Gastroesophageal sphincter (tissue), 4 donors: Measurements from ENCODE around the gene TNS1. TPM values are rescaled to one million over a fixed set of nuclear protein-coding genes. Genes with fewer than 3 reads are reported as not detected.

ENCODE experiments used
- ATAC-seq: fragments of 150-250 bp; one replicate; pipeline ENCODE4 v1.9.1; 2016; ENCODE audit warnings: mild to moderate bottlenecking, moderate library complexity
- H3K27ac ChIP-seq, 4 donors: fragments of 200-600 bp; sonication (generic) in 3 of 4; 1 replicate in 3 of 4; 2 replicates in 1 of 4; pipeline ENCODE4 v1.5.1; 2016 to 2019
- H3K27me3 ChIP-seq: fragments of 200-600 bp; sonication (generic); one replicate; pipeline ENCODE4 v1.5.1; 2019
- H3K36me3 ChIP-seq, 2 donors: fragments of 200-600 bp; sonication (generic); one replicate each; pipeline ENCODE4 v1.5.1; 2019; ENCODE audit warnings: control low read depth in 1 of 2
- H3K4me1 ChIP-seq, 3 donors: fragments of 200-600 bp; sonication (generic); 1 replicate in 2 of 3; 2 replicates in 1 of 3; pipeline ENCODE4 v1.5.1; 2016 to 2019; ENCODE audit warnings: control low read depth in 2 of 3
- H3K4me3 ChIP-seq, 2 donors: fragments of 200-600 bp; sonication (generic); one replicate each; pipeline ENCODE4 v1.5.1; 2019; ENCODE audit warnings: mild to moderate bottlenecking in 1 of 2, moderate library complexity in 1 of 2
- H3K9me3 ChIP-seq, 3 donors: fragments of 200-600 bp; sonication (generic); one replicate each; pipeline ENCODE4 v1.5.1; 2017 to 2019; ENCODE audit warnings: control low read depth in 2 of 3
- EP300 ChIP-seq: sonication (generic); formaldehyde crosslinking; IDR thresholded peaks from one replicate; pipeline ENCODE4 v1.6.1; 2017; ENCODE audit warnings: antibody characterized with exemption, mild to moderate bottlenecking
- POLR2A ChIP-seq, 2 donors: fragments of 450-650 bp; IDR thresholded peaks; one replicate each; pipeline ENCODE4 v1.6.1; 2017; ENCODE audit warnings: antibody characterized with exemption in 2 of 2, mild to moderate bottlenecking in 2 of 2, moderate library complexity in 1 of 2
- POLR2AphosphoS5 ChIP-seq: sonication (generic); formaldehyde crosslinking; IDR thresholded peaks from one replicate; pipeline ENCODE4 v1.6.1; 2017; ENCODE audit warnings: antibody characterized with exemption
- WGBS, 2 donors: methylation state at CpG; one replicate each; pipeline ENCODE4 v1.1.5; 2018; ENCODE audit warnings: low coverage in 1 of 2; 5-methylcytosine and 5-hydroxymethylcytosine counted together
- total RNA-seq, 4 donors: library from RNA; depleted of rRNA; stranded (reverse); fragments of >200 nt; gene quantifications; one replicate each; pipeline ENCODE4 v1.1.0, GENCODE V29; 2016
- TF ChIP-seq, protein P1 (sequence below), 4 experiments: fragments of 200-600 bp in 2 of 4; fragments of 450-650 bp in 2 of 4; sonication (generic) in 1 of 4; IDR thresholded peaks; one replicate each; pipeline ENCODE4 v1.5.1; 2017 to 2019; ENCODE audit warnings: antibody characterized with exemption in 4 of 4, mild to moderate bottlenecking in 2 of 4, moderate library complexity in 2 of 4

Gene TNS1
- total RNA-seq, 4 donors from 2014 or later, result 825 to 2,193 (median 1,462) TPM

DNA sequence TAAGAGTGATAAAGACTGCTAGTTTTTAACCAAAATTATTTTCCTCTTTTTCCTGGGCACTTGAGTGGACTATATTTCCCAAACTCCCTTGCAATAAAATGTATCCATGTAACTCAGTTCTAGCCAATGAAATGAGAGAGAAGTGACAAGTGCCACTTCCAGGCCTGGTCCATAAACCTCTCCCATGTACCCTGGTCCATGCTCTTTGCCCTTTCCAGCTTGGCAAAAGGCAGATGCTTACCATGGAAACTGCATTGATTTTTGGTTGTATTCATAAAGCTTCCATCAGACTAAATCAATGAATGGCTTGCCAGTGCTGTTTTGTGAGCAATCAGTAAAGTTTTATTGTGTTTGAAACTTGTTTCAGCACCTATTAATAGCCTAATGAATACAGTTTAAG is 229.3 kb downstream of the TNS1 start:
- H3K36me3 ChIP-seq, result peaks cover 10 to 31% of the 10 kb centered on the region in 2 donors
- TF ChIP-seq EP300 (no peak), POLR2AphosphoS5 (no peak), POLR2A (IDR thresholded peaks at IDR 0.05) (no peak)
- TF ChIP-seq, protein P1, sequence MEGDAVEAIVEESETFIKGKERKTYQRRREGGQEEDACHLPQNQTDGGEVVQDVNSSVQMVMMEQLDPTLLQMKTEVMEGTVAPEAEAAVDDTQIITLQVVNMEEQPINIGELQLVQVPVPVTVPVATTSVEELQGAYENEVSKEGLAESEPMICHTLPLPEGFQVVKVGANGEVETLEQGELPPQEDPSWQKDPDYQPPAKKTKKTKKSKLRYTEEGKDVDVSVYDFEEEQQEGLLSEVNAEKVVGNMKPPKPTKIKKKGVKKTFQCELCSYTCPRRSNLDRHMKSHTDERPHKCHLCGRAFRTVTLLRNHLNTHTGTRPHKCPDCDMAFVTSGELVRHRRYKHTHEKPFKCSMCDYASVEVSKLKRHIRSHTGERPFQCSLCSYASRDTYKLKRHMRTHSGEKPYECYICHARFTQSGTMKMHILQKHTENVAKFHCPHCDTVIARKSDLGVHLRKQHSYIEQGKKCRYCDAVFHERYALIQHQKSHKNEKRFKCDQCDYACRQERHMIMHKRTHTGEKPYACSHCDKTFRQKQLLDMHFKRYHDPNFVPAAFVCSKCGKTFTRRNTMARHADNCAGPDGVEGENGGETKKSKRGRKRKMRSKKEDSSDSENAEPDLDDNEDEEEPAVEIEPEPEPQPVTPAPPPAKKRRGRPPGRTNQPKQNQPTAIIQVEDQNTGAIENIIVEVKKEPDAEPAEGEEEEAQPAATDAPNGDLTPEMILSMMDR (IDR thresholded peaks at IDR 0.05), result no peak
- ATAC-seq, result no peak
- H3K4me1 ChIP-seq, result peaks cover 0 to 9% (median 0%) of the 10 kb centered on the region in 3 donors
- no peaks in the 10 kb centered on the region for H3K9me3 ChIP-seq
- H3K4me3 ChIP-seq, result no peak overlapping the region
- no peak overlapping the region for H3K27ac ChIP-seq
- H3K27me3 ChIP-seq, result no peaks in the 10 kb centered on the region

DNA sequence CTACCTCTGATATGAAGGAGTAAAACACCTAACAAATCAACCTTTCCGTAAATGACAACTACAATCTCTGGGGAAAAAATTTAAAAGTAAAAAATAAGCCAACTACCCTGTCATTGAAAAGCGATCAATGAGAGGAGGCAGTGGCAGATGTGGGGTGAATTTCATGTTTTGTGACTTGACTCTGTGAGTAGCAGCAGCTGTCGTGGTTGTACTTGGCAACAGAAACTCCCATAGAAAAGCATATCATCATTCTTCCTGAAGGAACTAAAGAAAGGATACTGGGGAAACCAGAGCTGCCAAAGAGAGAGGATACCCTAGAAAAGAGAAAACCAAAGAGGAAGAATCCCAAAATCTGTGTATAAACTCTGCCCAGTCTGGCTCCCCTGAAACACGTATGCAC is 236.4 kb downstream of the TNS1 start:
- ATAC-seq, result no peak
- no peak for TF ChIP-seq POLR2A (IDR thresholded peaks at IDR 0.05)
- no peak for TF ChIP-seq POLR2AphosphoS5
- no peak for TF ChIP-seq EP300
- TF ChIP-seq, protein P1 (IDR thresholded peaks at IDR 0.05), result no peak
- WGBS, 2 donors, result 73 to 100% methylated on average over 1 to 3 of the region's 4 CpGs
- Histone ChIP-seq H3K4me3 (no peak overlapping the region), H3K27ac (no peak overlapping the region), H3K27me3 (no peaks in the 10 kb centered on the region), H3K9me3 (peaks cover 0 to 12% (median 0%) of the 10 kb centered on the region in 3 donors), H3K4me1 (no peaks in the 10 kb centered on the region), H3K36me3 (peaks cover 0 to 16% of the 10 kb centered on the region in 2 donors)

DNA sequence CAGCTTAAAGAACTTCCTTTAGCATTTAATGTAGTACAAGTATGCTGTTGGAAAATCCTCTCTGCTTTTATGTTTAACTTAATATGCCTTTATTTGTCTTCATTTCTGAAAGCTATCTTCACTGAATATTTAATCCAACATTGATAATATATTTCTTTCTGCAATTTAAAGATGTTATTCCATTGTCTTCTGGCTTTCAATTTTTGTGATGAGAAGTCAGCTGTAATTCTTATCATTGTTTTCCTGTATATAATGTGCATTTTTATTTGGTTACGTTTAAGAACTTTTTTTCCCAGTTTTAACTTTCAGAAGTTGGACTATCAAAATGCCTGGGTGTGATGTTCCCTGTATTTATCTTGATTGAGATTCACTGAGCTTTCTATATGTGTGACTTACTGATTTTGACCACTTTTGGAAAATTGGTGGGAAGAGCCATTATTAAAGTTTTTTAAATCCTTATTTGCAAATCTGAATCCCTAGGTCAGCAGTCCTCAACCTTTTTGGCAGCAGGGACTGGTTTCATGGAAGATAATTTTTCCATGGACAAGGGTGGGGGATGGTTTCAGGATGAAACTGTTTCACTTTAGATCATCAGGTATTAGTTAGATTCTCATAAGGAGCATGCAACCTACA is 241.0 kb downstream of the TNS1 start:
- no peak overlapping the region for H3K27ac ChIP-seq
- ATAC-seq, result no peak
- H3K9me3 ChIP-seq, result peaks cover 0 to 12% (median 0%) of the 10 kb centered on the region in 3 donors
- no peaks in the 10 kb centered on the region for H3K27me3 ChIP-seq
- no peak overlapping the region for H3K4me3 ChIP-seq
- H3K36me3 ChIP-seq, result peaks cover 0 to 28% of the 10 kb centered on the region in 2 donors
- no peak for TF ChIP-seq POLR2AphosphoS5
- TF ChIP-seq, protein P1 (IDR thresholded peaks at IDR 0.05), result no peak
- no peak for TF ChIP-seq POLR2A (IDR thresholded peaks at IDR 0.05)
- no peak for TF ChIP-seq EP300
- WGBS, 2 donors, result 95 to 100% methylated on average over 1 of the region's 1 CpG
- peaks cover 0 to 6% (median 0%) of the 10 kb centered on the region in 3 donors for H3K4me1 ChIP-seq

DNA sequence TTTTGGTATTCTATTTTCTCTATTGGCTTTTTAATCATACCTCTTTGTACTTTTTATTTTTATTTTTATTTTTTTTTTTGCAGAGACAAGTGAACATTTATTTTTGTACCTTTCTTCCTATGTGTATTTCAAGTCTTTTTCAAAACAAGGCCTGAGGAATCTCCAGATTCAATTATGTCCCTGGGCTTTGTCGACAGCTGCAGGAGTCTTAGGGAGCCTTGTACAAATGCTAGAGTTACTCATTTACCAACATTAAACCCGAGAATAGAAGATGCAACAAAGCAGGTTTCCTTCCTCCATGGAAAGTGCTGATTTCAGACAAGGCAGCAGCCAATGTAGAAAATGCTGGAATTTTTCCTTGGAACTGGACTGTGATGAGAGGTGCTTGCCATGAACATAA is 242.8 kb downstream of the TNS1 start:
- 79 to 93% methylated on average over 2 of the region's 2 CpGs for WGBS, 2 donors
- Histone ChIP-seq H3K4me3 (no peak overlapping the region), H3K27me3 (no peaks in the 10 kb centered on the region), H3K4me1 (peaks cover 0 to 23% (median 5%) of the 10 kb centered on the region in 3 donors), H3K27ac (no peak overlapping the region), H3K9me3 (peaks cover 0 to 12% (median 0%) of the 10 kb centered on the region in 3 donors), H3K36me3 (peaks cover 0 to 28% of the 10 kb centered on the region in 2 donors)
- TF ChIP-seq POLR2AphosphoS5 (no peak), EP300 (no peak), POLR2A (IDR thresholded peaks at IDR 0.05) (no peak)
- TF ChIP-seq, protein P1 (IDR thresholded peaks at IDR 0.05), result no peak
- ATAC-seq, result no peak

DNA sequence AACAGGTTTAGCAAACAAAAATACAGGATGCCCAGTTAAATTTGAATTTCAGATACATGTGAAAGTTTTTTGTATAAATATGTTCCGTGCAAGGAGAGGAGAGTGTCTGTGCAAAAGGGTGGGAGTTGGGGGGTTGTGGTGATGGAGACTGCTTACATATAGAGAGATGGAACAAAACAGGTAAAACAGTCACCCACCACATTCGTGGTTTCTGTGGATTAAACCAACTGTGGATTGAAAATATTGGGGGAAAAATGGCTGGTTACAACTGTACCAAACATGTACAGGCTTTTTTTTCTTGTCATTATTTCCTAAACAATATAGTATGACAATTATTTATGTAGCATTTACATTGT is 245.7 kb downstream of the TNS1 start:
- TF ChIP-seq, protein P1 (IDR thresholded peaks at IDR 0.05), result no peak
- peaks cover 3 to 49% (median 12%) of the 10 kb centered on the region in 3 donors for H3K4me1 ChIP-seq
- H3K9me3 ChIP-seq, result peaks cover 0 to 8% (median 0%) of the 10 kb centered on the region in 3 donors
- no peak overlapping the region for H3K4me3 ChIP-seq
- no peak for ATAC-seq
- 66 to 75% methylated on average over 1 to 2 of the region's 2 CpGs for WGBS, 2 donors
- peaks cover 0 to 23% of the 10 kb centered on the region in 2 donors for H3K36me3 ChIP-seq
- H3K27ac ChIP-seq, result peak overlapping the region in 1 of 4 donors; percentile 61
- H3K27me3 ChIP-seq, result no peaks in the 10 kb centered on the region
